Adrenal gland (tissue), 5 donors: Measurements from ENCODE around the gene UCMA.

Experiments
- POLR2A ChIP-seq, 2 donors: fragments of 450-650 bp; IDR thresholded peaks; one replicate each; pipeline ENCODE4 v1.6.1; 2017; ENCODE audit warnings: antibody characterized with exemption in 2 of 2, mild to moderate bottlenecking in 2 of 2, moderate library complexity in 1 of 2
- TF ChIP-seq, protein P1 (sequence below), 6 experiments: fragments of 450-650 bp in 4 of 6; fragments of 200-600 bp in 2 of 6; sonication (generic) in 1 of 6; IDR thresholded peaks; 1 replicate in 5 of 6; 2 replicates in 1 of 6; pipeline versions ENCODE4 v1.5.1 to v1.8.0; 2016 to 2021; ENCODE audit warnings: antibody characterized with exemption in 6 of 6, mild to moderate bottlenecking in 2 of 6, moderate library complexity in 1 of 6
- donor health status: DM: no; HTN: no; CAD: no.

DNA sequence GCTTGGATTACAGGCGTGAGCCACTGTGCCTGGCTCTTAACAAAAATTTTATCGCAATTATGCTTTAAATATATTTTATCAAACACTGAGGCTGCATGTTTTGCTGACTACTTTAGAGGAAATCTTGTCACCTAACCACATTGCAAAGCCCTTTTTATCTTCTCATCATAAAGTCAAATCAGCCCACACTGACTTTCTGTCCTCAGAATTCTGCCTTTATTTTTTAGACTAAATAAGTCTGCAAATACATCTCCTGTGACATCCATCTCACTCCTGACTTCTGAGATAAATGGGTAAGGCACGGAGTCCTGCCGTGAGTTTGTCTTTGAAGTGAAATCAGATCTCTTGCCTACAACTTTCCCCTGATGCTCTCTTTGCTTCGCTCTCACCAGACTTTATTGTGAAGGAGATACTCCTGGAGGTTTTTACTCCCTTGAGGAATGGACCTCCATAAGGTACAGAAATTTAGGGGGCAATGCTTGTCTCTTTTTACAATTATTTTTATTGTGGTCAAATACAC is 23.5 kb upstream of the UCMA start:
- TF ChIP-seq, protein P1, sequence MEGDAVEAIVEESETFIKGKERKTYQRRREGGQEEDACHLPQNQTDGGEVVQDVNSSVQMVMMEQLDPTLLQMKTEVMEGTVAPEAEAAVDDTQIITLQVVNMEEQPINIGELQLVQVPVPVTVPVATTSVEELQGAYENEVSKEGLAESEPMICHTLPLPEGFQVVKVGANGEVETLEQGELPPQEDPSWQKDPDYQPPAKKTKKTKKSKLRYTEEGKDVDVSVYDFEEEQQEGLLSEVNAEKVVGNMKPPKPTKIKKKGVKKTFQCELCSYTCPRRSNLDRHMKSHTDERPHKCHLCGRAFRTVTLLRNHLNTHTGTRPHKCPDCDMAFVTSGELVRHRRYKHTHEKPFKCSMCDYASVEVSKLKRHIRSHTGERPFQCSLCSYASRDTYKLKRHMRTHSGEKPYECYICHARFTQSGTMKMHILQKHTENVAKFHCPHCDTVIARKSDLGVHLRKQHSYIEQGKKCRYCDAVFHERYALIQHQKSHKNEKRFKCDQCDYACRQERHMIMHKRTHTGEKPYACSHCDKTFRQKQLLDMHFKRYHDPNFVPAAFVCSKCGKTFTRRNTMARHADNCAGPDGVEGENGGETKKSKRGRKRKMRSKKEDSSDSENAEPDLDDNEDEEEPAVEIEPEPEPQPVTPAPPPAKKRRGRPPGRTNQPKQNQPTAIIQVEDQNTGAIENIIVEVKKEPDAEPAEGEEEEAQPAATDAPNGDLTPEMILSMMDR (IDR thresholded peaks at IDR 0.05), result no peak
- no peak for TF ChIP-seq POLR2A (IDR thresholded peaks at IDR 0.05)
